AG09309 (cell line): ENCODE data around the gene NHLRC1.

Source experiments
- DNase-seq: peaks from one replicate; pipeline ENCODE4 v3.0.0-alpha.2; 2010; ENCODE audit warnings: low read depth
- H3K4me3 ChIP-seq: 2 replicates; pipeline ENCODE4 v1.5.1; 2011; ENCODE audit warnings: mild to moderate bottlenecking, low read depth, low read length, moderate library complexity; ENCODE audit not compliant: control insufficient read depth
- TF ChIP-seq, protein P1 (sequence below): IDR thresholded peaks from 2 replicates; pipeline ENCODE4 v1.5.1; 2011; ENCODE audit warnings: mild to moderate bottlenecking, low read depth, low read length, inconsistent platforms; ENCODE audit not compliant: insufficient read depth, control insufficient read depth; ENCODE audit errors: missing control alignments

Gene NHLRC1

DNA sequence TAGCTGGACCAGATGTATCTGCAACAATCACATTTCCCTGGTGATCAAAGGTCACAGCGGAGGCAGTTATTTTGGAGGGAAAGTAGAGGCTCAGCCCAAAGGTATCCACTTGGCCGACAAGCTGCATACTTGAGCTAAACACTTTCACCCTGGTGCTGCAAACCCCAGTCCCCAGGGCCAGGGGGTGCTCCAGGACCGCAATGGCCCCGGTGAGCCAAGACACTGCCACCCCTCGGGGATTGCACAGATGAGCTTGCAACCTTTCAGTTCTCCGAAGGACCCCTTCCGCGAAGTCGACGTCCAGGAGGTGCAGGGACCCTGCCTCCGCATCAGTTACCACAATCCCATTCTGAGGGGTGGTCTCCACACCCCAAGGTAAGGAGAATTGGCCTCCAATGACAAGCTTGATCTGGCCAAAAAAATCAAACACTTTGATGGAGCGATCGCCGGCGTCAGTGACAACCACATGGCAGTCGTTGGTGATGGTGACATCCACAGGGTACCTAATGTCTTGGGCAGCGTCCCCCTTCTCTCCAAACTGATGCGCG, 823 bp downstream of the NHLRC1 start:
- peak overlapping the region; percentile 35 for H3K4me3 ChIP-seq
- TF ChIP-seq, protein P1, sequence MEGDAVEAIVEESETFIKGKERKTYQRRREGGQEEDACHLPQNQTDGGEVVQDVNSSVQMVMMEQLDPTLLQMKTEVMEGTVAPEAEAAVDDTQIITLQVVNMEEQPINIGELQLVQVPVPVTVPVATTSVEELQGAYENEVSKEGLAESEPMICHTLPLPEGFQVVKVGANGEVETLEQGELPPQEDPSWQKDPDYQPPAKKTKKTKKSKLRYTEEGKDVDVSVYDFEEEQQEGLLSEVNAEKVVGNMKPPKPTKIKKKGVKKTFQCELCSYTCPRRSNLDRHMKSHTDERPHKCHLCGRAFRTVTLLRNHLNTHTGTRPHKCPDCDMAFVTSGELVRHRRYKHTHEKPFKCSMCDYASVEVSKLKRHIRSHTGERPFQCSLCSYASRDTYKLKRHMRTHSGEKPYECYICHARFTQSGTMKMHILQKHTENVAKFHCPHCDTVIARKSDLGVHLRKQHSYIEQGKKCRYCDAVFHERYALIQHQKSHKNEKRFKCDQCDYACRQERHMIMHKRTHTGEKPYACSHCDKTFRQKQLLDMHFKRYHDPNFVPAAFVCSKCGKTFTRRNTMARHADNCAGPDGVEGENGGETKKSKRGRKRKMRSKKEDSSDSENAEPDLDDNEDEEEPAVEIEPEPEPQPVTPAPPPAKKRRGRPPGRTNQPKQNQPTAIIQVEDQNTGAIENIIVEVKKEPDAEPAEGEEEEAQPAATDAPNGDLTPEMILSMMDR = no peak

DNA sequence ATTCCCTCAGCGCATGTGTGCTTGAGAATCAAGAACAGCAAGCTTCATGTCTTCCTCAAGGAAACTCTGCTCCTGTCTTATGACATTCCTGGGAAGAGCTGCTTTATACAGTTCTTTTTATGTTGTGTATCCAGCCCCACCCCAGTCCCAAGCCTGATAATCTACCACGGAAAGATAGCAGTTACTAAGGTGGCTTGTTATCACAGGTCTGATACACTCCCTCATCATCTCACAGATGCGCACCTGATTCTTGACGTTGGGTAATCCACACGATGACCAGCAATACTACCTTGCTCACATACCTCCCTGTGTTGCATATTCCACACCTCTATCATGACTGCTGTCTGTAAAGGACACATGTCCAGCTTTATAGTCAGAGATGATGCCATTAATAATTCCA, 3.2 kb downstream of the NHLRC1 start:
- TF ChIP-seq, protein P1 = no peak
- DNase-seq = no peak
- H3K4me3 ChIP-seq = no peak overlapping the region

More for the DNA sequence above, 823 bp downstream of the NHLRC1 start:
- no peak for DNase-seq

DNA sequence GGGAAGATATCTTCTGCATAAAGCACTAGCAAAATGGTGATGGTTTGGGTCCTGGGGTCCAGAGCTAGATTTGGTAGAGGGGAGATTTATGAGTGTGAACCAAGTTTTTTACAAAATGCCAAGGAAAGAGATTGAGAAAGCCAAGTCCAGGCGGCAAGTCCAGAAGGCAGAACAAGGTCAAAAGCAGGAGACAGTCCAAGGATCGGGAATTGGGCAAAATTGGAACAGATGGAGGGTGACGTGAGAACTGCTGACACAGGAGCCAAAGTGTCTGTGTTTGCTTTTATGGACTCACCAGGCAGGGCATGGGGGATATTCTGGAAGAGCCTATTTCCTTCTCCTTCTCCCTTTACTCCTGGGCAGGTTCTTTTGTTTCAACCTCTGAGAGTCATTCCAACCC, 4.1 kb downstream of the NHLRC1 start:
- DNase-seq = no peak
- H3K4me3 ChIP-seq = no peak overlapping the region
- TF ChIP-seq, protein P1 = no peak

DNA sequence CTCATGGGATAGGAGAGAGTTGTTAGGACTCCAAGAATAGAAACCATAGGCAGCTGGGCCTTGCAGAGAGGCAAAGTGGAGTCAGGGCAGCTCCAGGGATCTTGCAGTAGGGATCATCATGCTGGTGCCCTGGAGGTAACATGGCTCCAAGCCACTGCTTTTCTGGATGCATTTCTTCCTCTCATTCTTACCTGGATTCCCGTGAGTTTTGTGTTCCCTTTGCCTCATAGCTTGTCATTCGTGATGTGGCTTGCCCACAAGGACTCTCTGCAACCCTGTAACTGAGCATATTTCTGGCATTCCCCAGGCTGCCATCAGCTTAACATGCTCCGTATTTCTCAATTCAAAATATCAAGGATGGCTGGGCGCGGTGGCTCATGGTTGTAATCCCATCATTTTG, 5.3 kb downstream of the NHLRC1 start:
- TF ChIP-seq, protein P1 = no peak
- H3K4me3 ChIP-seq = no peak overlapping the region
- no peak for DNase-seq

DNA sequence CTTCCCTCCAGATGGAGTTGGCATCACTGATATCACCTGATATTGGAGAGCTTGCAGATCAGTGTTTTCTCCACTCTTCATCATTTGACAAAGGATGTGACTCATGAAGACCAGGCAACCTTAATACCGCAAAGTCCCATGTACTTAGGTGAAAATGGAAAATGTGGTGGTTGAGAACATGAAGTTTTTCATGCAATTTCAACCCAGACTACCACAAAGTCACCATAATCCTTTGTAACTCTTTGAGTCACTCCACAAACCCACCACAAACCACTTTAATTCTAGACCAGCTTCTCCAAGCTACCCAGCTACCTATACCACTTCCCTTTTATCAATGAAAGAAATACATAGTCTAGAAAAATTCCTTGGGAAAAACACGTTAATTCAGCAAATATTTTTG, 7.1 kb downstream of the NHLRC1 start:
- TF ChIP-seq, protein P1 = no peak
- no peak for DNase-seq
- H3K4me3 ChIP-seq = no peak overlapping the region

DNA sequence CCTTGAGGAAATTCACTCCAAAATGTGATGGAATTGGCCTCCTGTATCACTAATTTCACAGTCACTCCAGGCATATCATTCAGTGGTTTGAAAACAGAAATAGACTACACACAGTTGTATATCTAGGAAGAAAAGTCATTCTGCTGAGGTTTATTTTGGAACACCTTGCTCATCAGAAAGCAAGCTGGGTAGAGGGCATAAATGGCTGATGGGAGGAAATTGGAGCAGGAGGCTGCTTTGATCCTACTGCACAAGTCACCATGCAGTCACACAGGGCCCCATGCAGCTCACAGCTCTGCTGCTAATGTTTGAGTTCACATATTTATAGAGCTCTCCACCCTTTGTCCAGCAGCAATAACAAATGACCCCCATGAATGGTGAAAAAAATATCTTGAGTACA, 12.3 kb downstream of the NHLRC1 start:
- no peak for DNase-seq

More for the DNA sequence above, 12.3 kb downstream of the NHLRC1 start:
- no peak overlapping the region for H3K4me3 ChIP-seq
- TF ChIP-seq, protein P1 = no peak
